GM18951 (cell line): ENCODE data around the gene MTURN.
"Not testable (repeated sequence)": the region's sequence is repeated elsewhere in the genome, so short reads cannot be mapped to it uniquely, and the experiment has no call there.

Experiments used
- POLR2A ChIP-seq: IDR thresholded peaks from 4 replicates; pipeline ENCODE4 v1.6.1; 2011; ENCODE audit warnings: mild to moderate bottlenecking; ENCODE audit not compliant: insufficient read length, insufficient read depth; ENCODE audit errors: extremely low read depth
- in situ Hi-C: fragments of 300-500 bp; cut with MboI; formaldehyde crosslinking; loops from one replicate; pipeline ENCODE4 v1.12.0; 2022; ENCODE audit warnings: low sequenced_read_pairs, mixed read lengths, inconsistent platforms; ENCODE audit not compliant: unreplicated experiment

Gene MTURN

GRCh38 chr7:30182814-30183213 is 48.0 kb downstream of the MTURN start:
- in situ Hi-C loops = no loop called here

GRCh38 chr7:30183749-30184369 is 49.1 kb downstream of the MTURN start:
- TF ChIP-seq POLR2A = no peak
- in situ Hi-C loops = no loop called here

More at GRCh38 chr7:30182814-30183213, 48.0 kb downstream of the MTURN start:
- no peak for TF ChIP-seq POLR2A

- in situ Hi-C loops = no loop called here
Observed at GRCh38 chr7:30184791-30185487, 50.2 kb downstream of the MTURN start.

GRCh38 chr7:30185496-30185895 is 50.7 kb downstream of the MTURN start:
- no peak for TF ChIP-seq POLR2A
- in situ Hi-C loops = no loop called here

More at GRCh38 chr7:30184791-30185487, 50.2 kb downstream of the MTURN start:
- no peak for TF ChIP-seq POLR2A

- no peak for TF ChIP-seq POLR2A
- in situ Hi-C loops = no loop called here
Observed at GRCh38 chr7:30186725-30187124, 51.9 kb downstream of the MTURN start.

- in situ Hi-C loops = no loop called here
- no peak for TF ChIP-seq POLR2A
Observed at GRCh38 chr7:30187513-30187912, 52.7 kb downstream of the MTURN start.

GRCh38 chr7:30188381-30188780 is 53.6 kb downstream of the MTURN start:
- in situ Hi-C loops = not testable (repeated sequence)

GRCh38 chr7:30188811-30189210 is 54.0 kb downstream of the MTURN start:
- in situ Hi-C loops = no loop called here
- TF ChIP-seq POLR2A = no peak

- in situ Hi-C loops = no loop called here
- no peak for TF ChIP-seq POLR2A
Observed at GRCh38 chr7:30191809-30192208, 57.0 kb downstream of the MTURN start.

- TF ChIP-seq POLR2A = no peak
- in situ Hi-C loops = no loop called here
Observed at GRCh38 chr7:30193336-30193943, 58.7 kb downstream of the MTURN start.

- no peak for TF ChIP-seq POLR2A
- in situ Hi-C loops = no loop called here
Observed at GRCh38 chr7:30196408-30196807, 61.6 kb downstream of the MTURN start.

GRCh38 chr7:30197438-30197837 is 62.7 kb downstream of the MTURN start:
- in situ Hi-C loops = no loop called here
- no peak for TF ChIP-seq POLR2A

GRCh38 chr7:30199271-30199670 is 64.5 kb downstream of the MTURN start:
- in situ Hi-C loops = no loop called here
- no peak for TF ChIP-seq POLR2A

- TF ChIP-seq POLR2A = no peak
- in situ Hi-C loops = no loop called here
Observed at GRCh38 chr7:30200591-30200990, 65.8 kb downstream of the MTURN start.

GRCh38 chr7:30201161-30201666 is 66.4 kb downstream of the MTURN start:
- TF ChIP-seq POLR2A = no peak
- in situ Hi-C loops = no loop called here
